ENCODE measurements around the gene AFAP1L2. TPM values are rescaled to one million over a fixed set of nuclear protein-coding genes. Genes with fewer than 3 reads are reported as not detected.
A peak's percentile ranks its signal among the peaks of the same experiment; 100 is the strongest.
"Not testable (repeated sequence)": the region's sequence is repeated elsewhere in the genome, so short reads cannot be mapped to it uniquely, and the experiment has no call there.

The AFAP1L2 gene
- total and polyA plus RNA-seq, 12 donors: 2.9 to 5.0 (median 4.3) TPM

GRCh38 chr10:114349522-114350215, 54.6 kb downstream of the AFAP1L2 start:
- Histone ChIP-seq H3K4me3 (no peak overlapping the region), H3K4me1 (peaks cover 0 to 32% (median 12%) of the 10 kb centered on the region in 9 donors), H3K36me3 (no peaks in the 10 kb centered on the region), H3K27ac (peak overlapping the region in 6 of 10 donors; percentile 4 to 61 (median 48)), H3K9me3 (no peaks in the 10 kb centered on the region), H3K27me3 (no peaks in the 10 kb centered on the region)
- intact Hi-C loops (cut with DNase I): loop anchor here in 1 of 10 donors (10.0 kb wide), 1 partner anchor 45 kb away; no protein-coding TSS in a partner anchor
- 65 to 73% methylated on average over 6 of the region's 6 CpGs for WGBS, 2 donors
- DNase-seq (peak in 1 of 2 donors; percentile 17), ATAC-seq (peak in 6 of 8 donors; percentile 46 to 80 (median 77))
- TF ChIP-seq, protein P1, sequence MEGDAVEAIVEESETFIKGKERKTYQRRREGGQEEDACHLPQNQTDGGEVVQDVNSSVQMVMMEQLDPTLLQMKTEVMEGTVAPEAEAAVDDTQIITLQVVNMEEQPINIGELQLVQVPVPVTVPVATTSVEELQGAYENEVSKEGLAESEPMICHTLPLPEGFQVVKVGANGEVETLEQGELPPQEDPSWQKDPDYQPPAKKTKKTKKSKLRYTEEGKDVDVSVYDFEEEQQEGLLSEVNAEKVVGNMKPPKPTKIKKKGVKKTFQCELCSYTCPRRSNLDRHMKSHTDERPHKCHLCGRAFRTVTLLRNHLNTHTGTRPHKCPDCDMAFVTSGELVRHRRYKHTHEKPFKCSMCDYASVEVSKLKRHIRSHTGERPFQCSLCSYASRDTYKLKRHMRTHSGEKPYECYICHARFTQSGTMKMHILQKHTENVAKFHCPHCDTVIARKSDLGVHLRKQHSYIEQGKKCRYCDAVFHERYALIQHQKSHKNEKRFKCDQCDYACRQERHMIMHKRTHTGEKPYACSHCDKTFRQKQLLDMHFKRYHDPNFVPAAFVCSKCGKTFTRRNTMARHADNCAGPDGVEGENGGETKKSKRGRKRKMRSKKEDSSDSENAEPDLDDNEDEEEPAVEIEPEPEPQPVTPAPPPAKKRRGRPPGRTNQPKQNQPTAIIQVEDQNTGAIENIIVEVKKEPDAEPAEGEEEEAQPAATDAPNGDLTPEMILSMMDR (IDR thresholded peaks at IDR 0.05): no peak

- not testable (repeated sequence) for H3K27me3 ChIP-seq, H3K4me3 ChIP-seq, H3K9me3 ChIP-seq, ATAC-seq, H3K27ac ChIP-seq, DNase-seq, H3K36me3 ChIP-seq
- WGBS, 2 donors: 95% methylated on average over 7 of the region's 7 CpGs
- peaks cover 0 to 38% (median 12%) of the 10 kb centered on the region in 9 donors for H3K4me1 ChIP-seq
- intact Hi-C loops (cut with DNase I): loop anchor here in 1 of 10 donors (10.0 kb wide), 1 partner anchor 46 kb away; no protein-coding TSS in a partner anchor
Measured at GRCh38 chr10:114349071-114349470, 55.2 kb downstream of the AFAP1L2 start.

DNA sequence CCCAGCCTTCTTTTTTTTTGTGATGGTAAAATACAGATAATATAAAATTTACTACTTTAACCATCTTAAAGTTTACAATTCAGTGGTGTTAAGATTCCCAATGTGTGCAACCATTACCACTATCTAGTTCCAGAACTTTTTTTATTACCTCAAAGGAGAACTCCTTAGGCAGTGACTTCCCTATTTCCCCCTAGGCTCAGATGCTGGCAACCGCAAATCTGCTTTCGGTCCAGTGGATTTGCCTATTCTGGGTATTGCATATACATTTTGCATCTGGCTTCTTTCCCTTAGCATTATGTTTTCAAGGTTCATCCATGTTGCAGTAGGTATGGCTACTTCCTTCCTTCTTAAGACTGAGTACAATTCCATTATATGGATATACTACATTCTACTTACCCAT, 56.5 kb downstream of the AFAP1L2 start:
- Histone ChIP-seq H3K36me3 (no peaks in the 10 kb centered on the region), H3K4me1 (peaks cover 0 to 49% (median 12%) of the 10 kb centered on the region in 9 donors), H3K27ac (no peak overlapping the region), H3K9me3 (no peaks in the 10 kb centered on the region), H3K4me3 (no peak overlapping the region), H3K27me3 (no peaks in the 10 kb centered on the region)
- no peak for DNase-seq
- TF ChIP-seq, protein P1 (IDR thresholded peaks at IDR 0.05): no peak
- 87 to 96% methylated on average over 2 of the region's 2 CpGs for WGBS, 2 donors
- no peak for ATAC-seq
- intact Hi-C loops (cut with DNase I): loop anchor here in 1 of 10 donors (10.0 kb wide), 1 partner anchor 47 kb away; no protein-coding TSS in a partner anchor

DNA sequence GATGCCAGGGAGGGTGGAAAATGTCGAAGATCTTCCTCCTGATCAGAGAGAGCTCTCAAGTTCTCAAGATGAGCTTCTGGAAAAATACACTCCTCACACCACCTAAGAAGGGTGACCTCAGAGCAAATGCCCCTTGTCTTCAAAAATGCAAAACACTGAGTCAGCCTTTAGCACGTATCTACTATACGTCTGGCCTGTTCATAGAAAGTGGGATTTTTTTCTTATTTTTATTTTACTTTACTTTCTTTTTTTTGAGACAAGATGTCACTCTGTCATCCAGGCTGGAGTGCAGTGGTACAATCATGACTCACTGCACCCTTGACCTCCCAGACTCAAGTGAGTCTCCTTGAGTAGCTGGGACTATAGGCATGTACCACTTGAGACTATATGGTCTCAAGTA, 57.1 kb downstream of the AFAP1L2 start:
- Histone ChIP-seq H3K27me3 (no peaks in the 10 kb centered on the region), H3K27ac (peak overlapping the region in 3 of 10 donors; percentile 10 to 48 (median 33)), H3K9me3 (no peaks in the 10 kb centered on the region), H3K4me1 (peaks cover 0 to 49% (median 12%) of the 10 kb centered on the region in 9 donors), H3K4me3 (no peak overlapping the region), H3K36me3 (no peaks in the 10 kb centered on the region)
- WGBS, 2 donors: 77 to 84% methylated on average over 3 of the region's 3 CpGs
- TF ChIP-seq, protein P1 (IDR thresholded peaks at IDR 0.05): no peak
- DNase-seq (no peak), ATAC-seq (no peak)
- intact Hi-C loops (cut with DNase I): loop anchor here in 1 of 10 donors (10.0 kb wide), 1 partner anchor 48 kb away; no protein-coding TSS in a partner anchor

Measured in heart right ventricle (tissue), 16 donors.